ENCODE results near the gene APOA5.
"Not testable (repeated sequence)": the region's sequence is repeated elsewhere in the genome, so short reads cannot be mapped to it uniquely, and the experiment has no call there.

Gene APOA5

DNA sequence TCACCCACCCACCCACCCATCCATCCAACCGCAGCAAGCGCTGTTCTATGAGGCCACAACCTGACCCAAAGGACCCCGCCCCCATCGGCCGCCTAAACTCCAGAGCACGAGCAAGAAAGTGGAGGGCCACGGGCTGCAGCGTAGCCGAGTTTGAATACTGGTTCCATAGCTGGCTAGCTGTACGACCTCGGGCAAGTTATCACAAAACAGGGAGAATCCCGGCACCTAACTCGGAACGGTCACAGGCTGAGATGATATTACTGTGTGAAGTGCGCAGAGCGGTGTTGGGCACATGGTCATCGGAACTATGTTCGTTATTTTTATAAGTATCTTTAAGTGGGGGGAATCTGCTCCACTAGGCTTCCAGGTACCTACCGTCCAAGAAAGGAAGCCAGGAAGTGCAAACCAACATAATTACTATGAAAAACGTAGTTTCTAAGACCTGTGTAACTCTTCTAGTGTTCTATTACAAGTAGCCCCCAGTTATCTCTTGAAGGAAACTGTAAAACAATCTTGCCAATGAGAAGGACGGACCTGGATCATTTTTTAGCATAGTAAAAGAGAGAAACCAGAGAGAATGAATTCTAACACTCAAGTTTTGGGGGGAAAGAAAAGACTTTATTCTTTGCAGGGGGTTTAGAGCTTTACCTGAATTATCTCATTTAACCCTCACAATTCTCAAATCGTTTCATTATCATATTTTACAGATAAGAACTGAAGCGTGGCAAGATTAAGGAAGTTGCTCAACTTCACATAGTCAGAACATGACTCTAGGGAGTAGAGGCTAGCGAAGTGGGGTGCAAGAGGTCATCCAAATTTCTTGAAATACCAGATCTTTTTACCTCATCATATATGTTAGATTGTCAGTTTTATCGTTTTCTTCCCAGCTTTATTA, 18.2 kb downstream of the APOA5 start:
- peak; percentile 52 for DNase-seq (ENCODE audit: low spot score)

- peak; percentile 93 for DNase-seq (ENCODE audit: low spot score)
Observed at GRCh38 chr11:116772443-116773202, 19.1 kb downstream of the APOA5 start, which contains the start of gene BUD13. TSS of gene BUD13 (minus strand) at chr11:116772987. CDS start at chr11:116772964, 23 bp downstream.

- no peak for DNase-seq (ENCODE audit: low spot score)
Observed at GRCh38 chr11:116771935-116772334, 19.7 kb downstream of the APOA5 start.

DNA sequence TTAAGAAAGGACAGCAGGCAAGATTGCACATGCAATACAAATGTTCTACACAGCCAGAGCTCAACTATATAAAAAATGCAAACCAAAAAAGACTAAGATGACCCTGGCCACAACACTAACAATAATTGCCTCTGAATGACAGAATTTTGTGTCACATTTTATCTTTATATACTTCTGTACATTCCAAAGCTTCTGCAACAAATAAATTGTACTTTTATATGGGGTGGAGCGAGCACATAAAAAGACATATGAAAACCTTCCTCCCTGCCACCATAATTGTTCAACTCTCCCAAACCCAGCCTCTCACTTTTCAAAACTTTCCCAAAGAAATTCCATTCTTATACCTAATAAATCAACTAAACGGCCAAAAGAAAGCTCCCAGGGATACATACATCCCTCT, 29.5 kb downstream of the APOA5 start:
- no peak for DNase-seq (ENCODE audit: low spot score)

- DNase-seq (ENCODE audit: low spot score), result not testable (repeated sequence)
Observed at GRCh38 chr11:116756044-116756443, 35.6 kb downstream of the APOA5 start.

- no peak for DNase-seq (ENCODE audit: low spot score)
Observed at GRCh38 chr11:116750070-116750718, 41.5 kb downstream of the APOA5 start.

GRCh38 chr11:116742104-116742503, 49.6 kb downstream of the APOA5 start:
- DNase-seq (ENCODE audit: low spot score), result no peak

DNA sequence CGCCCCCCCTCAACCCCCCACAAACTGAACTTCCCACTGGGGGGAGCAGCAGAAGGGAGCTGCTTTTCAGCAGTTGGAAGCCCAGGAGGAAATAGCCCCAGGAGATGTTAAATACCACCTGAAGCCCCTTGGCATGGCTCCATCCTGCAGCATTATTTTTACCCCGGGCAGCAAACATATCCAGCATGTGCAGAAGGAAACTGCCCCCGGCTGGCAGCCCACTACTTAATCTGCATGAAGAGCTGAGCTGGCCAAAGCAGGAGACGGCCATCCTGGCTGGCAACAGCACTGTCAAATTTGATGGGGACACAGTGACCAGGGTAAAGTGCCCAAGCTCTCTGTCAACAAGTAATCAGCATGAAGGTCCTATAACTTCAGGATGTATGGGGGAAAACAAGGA, 50.9 kb downstream of the APOA5 start:
- no peak for DNase-seq (ENCODE audit: low spot score)

Data from activated CD4-positive, alpha-beta T cell treated with anti-CD3 and anti-CD28 coated beads, Interleukin-2, Interleukin-4, amounts not matched to agents 100 ng/mL and 50 ng/mL, durations not matched to agents 16 hours and 8 hours (primary cell).